ENCODE measurements around the gene EYA2. TPM values are rescaled to one million over a fixed set of nuclear protein-coding genes. Genes with fewer than 3 reads are reported as not detected.

Gene EYA2
- total RNA-seq, 1 experiment from 2014 or later, result 0.25 TPM

DNA sequence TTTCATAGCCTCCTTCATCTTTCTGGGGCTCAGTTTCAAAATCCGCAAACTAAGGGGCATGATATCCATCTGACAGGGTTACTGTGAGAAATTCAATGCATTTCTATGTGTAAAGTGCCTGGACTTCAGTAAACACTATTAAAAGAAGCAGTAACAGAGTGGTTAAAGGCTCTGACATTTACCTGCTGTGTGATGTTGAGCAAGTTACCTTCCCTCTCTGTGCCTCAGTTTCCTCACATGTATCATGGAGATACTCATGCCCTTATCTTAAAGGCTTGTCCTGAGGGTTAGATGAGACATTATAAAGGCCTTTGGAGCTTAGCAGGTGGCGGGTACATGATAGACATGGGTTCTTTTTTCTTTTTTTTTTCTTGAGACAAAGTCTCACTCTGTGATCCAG lies 46.8 kb downstream of the EYA2 start:
- H3K4me3 Mint-ChIP-seq (ENCODE audit: unreplicated experiment), result no peak overlapping the region
- H3K4me1 ChIP-seq, result no peaks in the 10 kb centered on the region
- H3K27me3 Mint-ChIP-seq (ENCODE audit: insufficient read depth, unreplicated experiment), result peaks cover 2% of the 10 kb centered on the region
- no peak for TF ChIP-seq CTCF (IDR thresholded peaks at IDR 0.05; ENCODE audit: insufficient read depth in 1 of 2, low read depth in 1 of 2, low read length in 1 of 2, severe bottlenecking in 1 of 2, unreplicated experiment in 1 of 2)
- no peak overlapping the region for H3K4me3 ChIP-seq (ENCODE audit: low read depth, low read length)
- no peaks in the 10 kb centered on the region for H3K36me3 ChIP-seq (ENCODE audit: control insufficient read depth, insufficient read depth, low read length)
- ChIA-PET CTCF (no interaction called here), POLR2A (no interaction called here)
- no TSS peak for BruUV-seq (replicated peaks)
- H3K4me1 Mint-ChIP-seq (ENCODE audit: low read depth, unreplicated experiment), result no peaks in the 10 kb centered on the region
- H3K36me3 Mint-ChIP-seq (ENCODE audit: insufficient read depth, unreplicated experiment), result no peaks in the 10 kb centered on the region
- H3K9me3 ChIP-seq, result no peaks in the 10 kb centered on the region
- H3K9me3 Mint-ChIP-seq (ENCODE audit: unreplicated experiment), result no peaks in the 10 kb centered on the region
- H3K27me3 ChIP-seq (replicated peaks; ENCODE audit: control insufficient read depth, insufficient read depth, low read length), result no peaks in the 10 kb centered on the region
- DNase-seq, result no peak
- intact Hi-C loops (cut with micrococcal nuclease; ENCODE audit: unreplicated experiment), result no loop called here
- no peak overlapping the region for H3K27ac Mint-ChIP-seq (ENCODE audit: unreplicated experiment)

GRCh38 chr20:46943861-46944591 lies 49.4 kb downstream of the EYA2 start:
- intact Hi-C loops (cut with micrococcal nuclease; ENCODE audit: unreplicated experiment), result no loop called here
- Mint-ChIP-seq H3K27me3 (ENCODE audit: insufficient read depth, unreplicated experiment) (peaks cover 5% of the 10 kb centered on the region), H3K27ac (ENCODE audit: unreplicated experiment) (no peak overlapping the region), H3K4me1 (ENCODE audit: low read depth, unreplicated experiment) (no peaks in the 10 kb centered on the region), H3K36me3 (ENCODE audit: insufficient read depth, unreplicated experiment) (no peaks in the 10 kb centered on the region), H3K9me3 (ENCODE audit: unreplicated experiment) (no peaks in the 10 kb centered on the region), H3K4me3 (ENCODE audit: unreplicated experiment) (no peak overlapping the region)
- ChIA-PET CTCF (interaction anchor here (0.5 kb wide), 2 partner anchors 76 to 77 kb away, joined by 4 to 5 read pairs; no protein-coding TSS in a partner anchor), POLR2A (no interaction called here)
- no peak for TF ChIP-seq CTCF (IDR thresholded peaks at IDR 0.05; ENCODE audit: insufficient read depth in 1 of 2, low read depth in 1 of 2, low read length in 1 of 2, severe bottlenecking in 1 of 2, unreplicated experiment in 1 of 2)
- no peak overlapping the region for H3K4me3 ChIP-seq (ENCODE audit: low read depth, low read length)
- H3K36me3 ChIP-seq (ENCODE audit: control insufficient read depth, insufficient read depth, low read length), result no peaks in the 10 kb centered on the region
- no peaks in the 10 kb centered on the region for H3K27me3 ChIP-seq (replicated peaks; ENCODE audit: control insufficient read depth, insufficient read depth, low read length)
- H3K4me1 ChIP-seq, result no peaks in the 10 kb centered on the region
- no peaks in the 10 kb centered on the region for H3K9me3 ChIP-seq
- no peak for DNase-seq
- BruUV-seq (replicated peaks), result no TSS peak

GRCh38 chr20:46945465-46945864 lies 50.8 kb downstream of the EYA2 start:
- Histone ChIP-seq H3K36me3 (ENCODE audit: control insufficient read depth, insufficient read depth, low read length) (no peaks in the 10 kb centered on the region), H3K4me1 (no peaks in the 10 kb centered on the region), H3K9me3 (no peaks in the 10 kb centered on the region), H3K4me3 (ENCODE audit: low read depth, low read length) (no peak overlapping the region), H3K27me3 (replicated peaks; ENCODE audit: control insufficient read depth, insufficient read depth, low read length) (no peaks in the 10 kb centered on the region)
- no peak overlapping the region for H3K4me3 Mint-ChIP-seq (ENCODE audit: unreplicated experiment)
- ChIA-PET POLR2A (no interaction called here), CTCF (interaction anchor here (0.7 kb wide), 1 partner anchor 102 kb away, joined by 4 read pairs; no protein-coding TSS in a partner anchor)
- DNase-seq, result no peak
- intact Hi-C loops (cut with micrococcal nuclease; ENCODE audit: unreplicated experiment), result no loop called here
- no peak for TF ChIP-seq CTCF (IDR thresholded peaks at IDR 0.05; ENCODE audit: insufficient read depth in 1 of 2, low read depth in 1 of 2, low read length in 1 of 2, severe bottlenecking in 1 of 2, unreplicated experiment in 1 of 2)
- H3K27ac Mint-ChIP-seq (ENCODE audit: unreplicated experiment), result no peak overlapping the region
- no peaks in the 10 kb centered on the region for H3K9me3 Mint-ChIP-seq (ENCODE audit: unreplicated experiment)
- no peaks in the 10 kb centered on the region for H3K36me3 Mint-ChIP-seq (ENCODE audit: insufficient read depth, unreplicated experiment)
- BruUV-seq (replicated peaks), result no TSS peak
- H3K27me3 Mint-ChIP-seq (ENCODE audit: insufficient read depth, unreplicated experiment), result peaks cover 5% of the 10 kb centered on the region
- H3K4me1 Mint-ChIP-seq (ENCODE audit: low read depth, unreplicated experiment), result no peaks in the 10 kb centered on the region

All from Caco-2 (cell line).